OCI-LY7 (cell line): Measurements from ENCODE around the gene TTLL6.
"Not testable (repeated sequence)": the region's sequence is repeated elsewhere in the genome, so short reads cannot be mapped to it uniquely, and the experiment has no call there.

Experiments used
- CTCF ChIP-seq: fragments of 200-600 bp; sonication (generic); conservative IDR thresholded peaks from 2 replicates; pipeline ENCODE4 v1.5.1; 2014; ENCODE audit warnings: mild to moderate bottlenecking, antibody characterized with exemption, low read length, moderate library complexity, mixed read lengths
- EZH2phosphoT487 ChIP-seq: fragments of 200-600 bp; sonication (generic); IDR thresholded peaks from 2 replicates; pipeline ENCODE4 v1.6.1; 2018; ENCODE audit warnings: low read depth, borderline replicate concordance, mild to moderate bottlenecking, mixed run types, antibody characterized with exemption, low read length, moderate library complexity, mixed read lengths

DNA sequence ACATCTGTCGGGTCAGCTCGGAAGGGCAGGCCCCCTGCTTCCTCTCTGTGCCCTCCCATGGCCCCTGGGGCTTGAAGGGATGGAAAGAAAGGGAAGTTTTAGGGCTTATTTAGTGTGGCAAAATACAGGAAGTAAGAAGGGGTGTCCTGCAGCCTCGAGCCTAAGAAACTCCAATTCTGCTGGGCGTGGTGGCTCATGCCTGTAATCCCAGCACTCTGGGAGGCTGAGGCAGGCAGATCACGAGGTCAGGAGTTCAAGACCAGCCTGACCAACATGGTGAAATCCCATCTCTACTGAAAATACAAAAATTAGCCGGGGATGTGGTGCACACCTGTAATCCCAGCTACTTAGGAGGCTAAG, 20.9 kb downstream of the TTLL6 start:
- not testable (repeated sequence) for TF ChIP-seq CTCF, EZH2phosphoT487
